ENCODE measurements around the gene WDR49. TPM values are rescaled to one million over a fixed set of nuclear protein-coding genes. Genes with fewer than 3 reads are reported as not detected.

WDR49 gene
- total RNA-seq, 2 donors from 2014 or later: 7.5 to 7.9 TPM

GRCh38 chr3:167502401-167502800, 151.3 kb downstream of the WDR49 start:
- ATAC-seq: no peak
- DNase-seq: no peak
- intact Hi-C loops (cut with DNase I): no loop called here

GRCh38 chr3:167501941-167502340, 151.8 kb downstream of the WDR49 start:
- intact Hi-C loops (cut with DNase I): no loop called here
- ATAC-seq: no peak
- DNase-seq: no peak

GRCh38 chr3:167497903-167498302, 155.8 kb downstream of the WDR49 start:
- intact Hi-C loops (cut with DNase I): no loop called here
- ATAC-seq (no peak), DNase-seq (no peak)

GRCh38 chr3:167493244-167493643, 160.5 kb downstream of the WDR49 start:
- DNase-seq (no peak), ATAC-seq (no peak)
- intact Hi-C loops (cut with DNase I): no loop called here

GRCh38 chr3:167491621-167492020, 162.1 kb downstream of the WDR49 start:
- intact Hi-C loops (cut with DNase I): no loop called here
- no peak for DNase-seq
- no peak for ATAC-seq

- ATAC-seq (no peak), DNase-seq (no peak)
- intact Hi-C loops (cut with DNase I): no loop called here
Measured at GRCh38 chr3:167489571-167489970, 164.2 kb downstream of the WDR49 start.

GRCh38 chr3:167487556-167487955, 166.2 kb downstream of the WDR49 start:
- DNase-seq (no peak), ATAC-seq (no peak)

GRCh38 chr3:167484551-167484950, 169.2 kb downstream of the WDR49 start:
- intact Hi-C loops (cut with DNase I): no loop called here
- ATAC-seq (no peak), DNase-seq (no peak)

More at GRCh38 chr3:167487556-167487955, 166.2 kb downstream of the WDR49 start:
- intact Hi-C loops (cut with DNase I): no loop called here

- DNase-seq: no peak
Measured at GRCh38 chr3:167483708-167484475, 169.8 kb downstream of the WDR49 start.

GRCh38 chr3:167481164-167481563, 172.6 kb downstream of the WDR49 start:
- DNase-seq: no peak
- no peak for ATAC-seq
- intact Hi-C loops (cut with DNase I): no loop called here

More at GRCh38 chr3:167483708-167484475, 169.8 kb downstream of the WDR49 start:
- ATAC-seq: no peak
- intact Hi-C loops (cut with DNase I): no loop called here

- intact Hi-C loops (cut with DNase I): no loop called here
- ATAC-seq (no peak), DNase-seq (no peak)
Measured at GRCh38 chr3:167480748-167481147, 173.0 kb downstream of the WDR49 start.

GRCh38 chr3:167473863-167474262, 179.9 kb downstream of the WDR49 start, which contains the start of gene SERPINI2:
SERPINI2 (minus strand) TSS chr3:167474042; CDS start chr3:167471834, 2,208 bp downstream.
- DNase-seq (no peak), ATAC-seq (no peak)
- intact Hi-C loops (cut with DNase I): no loop called here

GRCh38 chr3:167469381-167469780, 184.4 kb downstream of the WDR49 start:
- intact Hi-C loops (cut with DNase I): no loop called here
- no peak for DNase-seq
- ATAC-seq: no peak

GRCh38 chr3:167467848-167468611, 185.7 kb downstream of the WDR49 start:
- ATAC-seq (no peak), DNase-seq (no peak)
- intact Hi-C loops (cut with DNase I): no loop called here

GRCh38 chr3:167466966-167467365, 186.8 kb downstream of the WDR49 start:
- intact Hi-C loops (cut with DNase I): no loop called here
- ATAC-seq (no peak), DNase-seq (no peak)

- DNase-seq: no peak
- no peak for ATAC-seq
- intact Hi-C loops (cut with DNase I): no loop called here
Measured at GRCh38 chr3:167456157-167456799, 197.5 kb downstream of the WDR49 start.

- ATAC-seq (no peak), DNase-seq (no peak)
- intact Hi-C loops (cut with DNase I): no loop called here
Measured at GRCh38 chr3:167453815-167454214, 199.9 kb downstream of the WDR49 start.

GRCh38 chr3:167451282-167451681, 202.5 kb downstream of the WDR49 start:
- no peak for DNase-seq
- intact Hi-C loops (cut with DNase I): no loop called here
- ATAC-seq: no peak

- DNase-seq (no peak), ATAC-seq (no peak)
- intact Hi-C loops (cut with DNase I): no loop called here
Measured at GRCh38 chr3:167450675-167451074, 203.1 kb downstream of the WDR49 start.

GRCh38 chr3:167450195-167450594, 203.5 kb downstream of the WDR49 start:
- ATAC-seq (no peak), DNase-seq (no peak)
- intact Hi-C loops (cut with DNase I): no loop called here
